ENCODE data around the gene RAB3B.

Gene RAB3B

GRCh38 chr1:51933344-51933743 lies 57.2 kb downstream of the RAB3B start:
- H3K9me2 ChIP-seq (replicated peaks; ENCODE audit: low read depth, low read length), result no peaks in the 10 kb centered on the region
- H3K4me1 ChIP-seq (ENCODE audit: insufficient read depth, low read length, poor library complexity, severe bottlenecking), result no peaks in the 10 kb centered on the region
- H3K4me2 ChIP-seq (ENCODE audit: low read depth, low read length, poor library complexity, severe bottlenecking), result no peak overlapping the region
- H2AFZ ChIP-seq (ENCODE audit: low read length), result no peak overlapping the region
- H3K9ac ChIP-seq (ENCODE audit: low read depth, low read length, poor library complexity, severe bottlenecking), result no peak overlapping the region
- H4K20me1 ChIP-seq (ENCODE audit: insufficient read depth, low read length, poor library complexity, severe bottlenecking), result no peaks in the 10 kb centered on the region
- H3K27me3 ChIP-seq (ENCODE audit: insufficient read depth, low read length, poor library complexity, severe bottlenecking), result no peaks in the 10 kb centered on the region
- TF ChIP-seq CTCF (conservative IDR thresholded peaks at IDR 0.05; ENCODE audit: low read length) (no peak), EZH2phosphoT487 (IDR thresholded peaks at IDR 0.05; ENCODE audit: borderline replicate concordance) (no peak)
- H3K9me3 ChIP-seq (ENCODE audit: insufficient read depth, low read depth, low read length), result no peaks in the 10 kb centered on the region
- no peak overlapping the region for H3K4me3 ChIP-seq (ENCODE audit: low read length, poor library complexity, severe bottlenecking)
- no peaks in the 10 kb centered on the region for H3K36me3 ChIP-seq (ENCODE audit: insufficient read depth, low read length)
- H3K79me2 ChIP-seq (ENCODE audit: insufficient read depth, low read length), result no peaks in the 10 kb centered on the region
- H3F3A ChIP-seq (ENCODE audit: low read depth), result no peaks in the 10 kb centered on the region

- Histone ChIP-seq H3K9ac (ENCODE audit: low read depth, low read length, poor library complexity, severe bottlenecking) (no peak overlapping the region), H3K36me3 (ENCODE audit: insufficient read depth, low read length) (no peaks in the 10 kb centered on the region), H4K20me1 (ENCODE audit: insufficient read depth, low read length, poor library complexity, severe bottlenecking) (no peaks in the 10 kb centered on the region), H3K9me2 (replicated peaks; ENCODE audit: low read depth, low read length) (no peaks in the 10 kb centered on the region), H3K27me3 (ENCODE audit: insufficient read depth, low read length, poor library complexity, severe bottlenecking) (no peaks in the 10 kb centered on the region), H3K4me1 (ENCODE audit: insufficient read depth, low read length, poor library complexity, severe bottlenecking) (no peaks in the 10 kb centered on the region), H3K4me3 (ENCODE audit: low read length, poor library complexity, severe bottlenecking) (no peak overlapping the region), H3K9me3 (ENCODE audit: insufficient read depth, low read depth, low read length) (no peaks in the 10 kb centered on the region), H3K4me2 (ENCODE audit: low read depth, low read length, poor library complexity, severe bottlenecking) (no peak overlapping the region), H2AFZ (ENCODE audit: low read length) (no peak overlapping the region), H3F3A (ENCODE audit: low read depth) (no peaks in the 10 kb centered on the region), H3K79me2 (ENCODE audit: insufficient read depth, low read length) (no peaks in the 10 kb centered on the region)
- TF ChIP-seq EZH2phosphoT487 (IDR thresholded peaks at IDR 0.05; ENCODE audit: borderline replicate concordance) (no peak), CTCF (conservative IDR thresholded peaks at IDR 0.05; ENCODE audit: low read length) (no peak)
Observed at GRCh38 chr1:51930329-51930728, 60.2 kb downstream of the RAB3B start.

GRCh38 chr1:51928896-51929295 lies 61.6 kb downstream of the RAB3B start:
- Histone ChIP-seq H3K9ac (ENCODE audit: low read depth, low read length, poor library complexity, severe bottlenecking) (no peak overlapping the region), H3K79me2 (ENCODE audit: insufficient read depth, low read length) (no peaks in the 10 kb centered on the region), H3F3A (ENCODE audit: low read depth) (no peaks in the 10 kb centered on the region), H3K4me2 (ENCODE audit: low read depth, low read length, poor library complexity, severe bottlenecking) (no peak overlapping the region), H3K4me1 (ENCODE audit: insufficient read depth, low read length, poor library complexity, severe bottlenecking) (no peaks in the 10 kb centered on the region), H3K9me2 (replicated peaks; ENCODE audit: low read depth, low read length) (no peaks in the 10 kb centered on the region), H3K9me3 (ENCODE audit: insufficient read depth, low read depth, low read length) (no peaks in the 10 kb centered on the region), H4K20me1 (ENCODE audit: insufficient read depth, low read length, poor library complexity, severe bottlenecking) (no peaks in the 10 kb centered on the region), H3K4me3 (ENCODE audit: low read length, poor library complexity, severe bottlenecking) (no peak overlapping the region), H2AFZ (ENCODE audit: low read length) (no peak overlapping the region), H3K36me3 (ENCODE audit: insufficient read depth, low read length) (no peaks in the 10 kb centered on the region), H3K27me3 (ENCODE audit: insufficient read depth, low read length, poor library complexity, severe bottlenecking) (no peaks in the 10 kb centered on the region)
- no peak for TF ChIP-seq EZH2phosphoT487 (IDR thresholded peaks at IDR 0.05; ENCODE audit: borderline replicate concordance)
- no peak for TF ChIP-seq CTCF (conservative IDR thresholded peaks at IDR 0.05; ENCODE audit: low read length)

All from Loucy (cell line).